Neuronal stem cell (in vitro differentiated cells): ENCODE measurements around the gene NPAS3.

ENCODE experiments used
- DNase-seq: peaks from one replicate; pipeline ENCODE4 v3.0.0-alpha.2; 2013; ENCODE audit warnings: low spot score
- H2AFZ ChIP-seq: one replicate; pipeline ENCODE4 v1.6.1; 2013; ENCODE audit warnings: mild to moderate bottlenecking, low read length, inconsistent platforms
- H2AK5ac ChIP-seq: 2 replicates; pipeline ENCODE4 v1.6.1; 2013; ENCODE audit warnings: low read depth, mild to moderate bottlenecking, inconsistent platforms, low read length, moderate library complexity, mixed read lengths
- H2BK120ac ChIP-seq: 2 replicates; pipeline ENCODE4 v1.6.1; 2013; ENCODE audit warnings: low read depth, mild to moderate bottlenecking, inconsistent platforms, low read length, moderate library complexity, mixed read lengths
- H2BK12ac ChIP-seq: one replicate; pipeline ENCODE4 v1.6.1; 2013; ENCODE audit warnings: low read length, inconsistent platforms
- H2BK15ac ChIP-seq: 2 replicates; pipeline ENCODE4 v1.6.1; 2013; ENCODE audit warnings: mild to moderate bottlenecking, low read length, inconsistent platforms, mixed read lengths
- H2BK5ac ChIP-seq: one replicate; pipeline ENCODE4 v1.6.1; 2013; ENCODE audit warnings: inconsistent platforms, mild to moderate bottlenecking, low read length, moderate library complexity
- H3K14ac ChIP-seq: one replicate; pipeline ENCODE4 v1.6.1; 2013; ENCODE audit warnings: low read length, inconsistent platforms
- H3K18ac ChIP-seq: 2 replicates; pipeline ENCODE4 v1.6.1; 2013; ENCODE audit warnings: low read length, inconsistent platforms
- H3K23ac ChIP-seq: 2 replicates; pipeline ENCODE4 v1.6.1; 2013; ENCODE audit warnings: low read depth, mild to moderate bottlenecking, mixed read lengths, low read length, inconsistent platforms; ENCODE audit not compliant: poor library complexity
- H3K27ac ChIP-seq: replicated peaks from 3 replicates; pipeline ENCODE4 v1.5.1; 2013; ENCODE audit warnings: low read length, inconsistent platforms
- H3K27me3 ChIP-seq, 3 experiments: 2 replicates each; pipeline ENCODE4 v1.6.1; 2013; ENCODE audit warnings: low read length in 3 of 3, mild to moderate bottlenecking in 2 of 3, inconsistent platforms in 1 of 3, low read depth in 1 of 3, mixed read lengths in 1 of 3, moderate library complexity in 1 of 3; ENCODE audit not compliant: control insufficient read depth in 3 of 3, insufficient read depth in 3 of 3
- H3K36me3 ChIP-seq, 2 donors: replicated peaks in 1 of 2; 2 replicates each; pipeline ENCODE4 v1.6.1; 2013; ENCODE audit warnings: low read length in 2 of 2; ENCODE audit not compliant: control insufficient read depth in 2 of 2, insufficient read depth in 2 of 2
- H3K4ac ChIP-seq: 2 replicates; pipeline ENCODE4 v1.6.1; 2013; ENCODE audit warnings: inconsistent platforms, mild to moderate bottlenecking, low read length, moderate library complexity
- H3K4me1 ChIP-seq, 2 donors: 1 replicate in 1 of 2; 2 replicates in 1 of 2; pipeline ENCODE4 v1.6.1; 2013; ENCODE audit warnings: low read length in 2 of 2, low read depth in 1 of 2; ENCODE audit not compliant: control insufficient read depth in 2 of 2, insufficient read depth in 1 of 2
- H3K4me2 ChIP-seq: one replicate; pipeline ENCODE4 v1.6.1; 2013; ENCODE audit warnings: mild to moderate bottlenecking, low read length, inconsistent platforms; ENCODE audit not compliant: insufficient read depth, poor library complexity, severe bottlenecking
- H3K4me3 ChIP-seq, 2 donors: 2 replicates each; pipeline ENCODE4 v1.5.1; 2013; ENCODE audit warnings: low read length in 2 of 2, mild to moderate bottlenecking in 2 of 2, inconsistent platforms in 1 of 2, moderate library complexity in 1 of 2
- H3K79me1 ChIP-seq: one replicate; pipeline ENCODE4 v1.6.1; 2013; ENCODE audit warnings: low read depth, mild to moderate bottlenecking, inconsistent platforms, low read length, moderate library complexity
- H3K9ac ChIP-seq: one replicate; pipeline ENCODE4 v1.6.1; 2013; ENCODE audit warnings: mild to moderate bottlenecking, low read depth, low read length, inconsistent platforms; ENCODE audit not compliant: poor library complexity
- H3K9me3 ChIP-seq, 2 donors: replicated peaks in 1 of 2; 2 replicates each; pipeline versions ENCODE3 to v1.6.1; 2013; ENCODE audit warnings: low read length in 2 of 2, mild to moderate bottlenecking in 2 of 2, inconsistent platforms in 1 of 2, low read depth in 1 of 2, mixed read lengths in 1 of 2, moderate library complexity in 1 of 2; ENCODE audit not compliant: control insufficient read depth in 2 of 2, insufficient read depth in 1 of 2
- H4K8ac ChIP-seq: one replicate; pipeline ENCODE4 v1.6.1; 2013; ENCODE audit warnings: low read depth, mild to moderate bottlenecking, inconsistent platforms, low read length, moderate library complexity
- H4K91ac ChIP-seq: one replicate; pipeline ENCODE4 v1.6.1; 2013; ENCODE audit warnings: low read length, low read depth, mild to moderate bottlenecking, inconsistent platforms; ENCODE audit not compliant: poor library complexity
- WGBS, 2 donors: extraction: QIAGEN DNeasy Blood & Tissue Kit; methylation state at CpG; one replicate each; pipeline ENCODE4 v1.1.7; 2013; ENCODE audit warnings: missing lambda C conversion rate in 2 of 2, mixed read lengths in 1 of 2; ENCODE audit not compliant: insufficient read length in 2 of 2, insufficient replicate concordance in 1 of 2; ENCODE audit errors: extremely low coverage in 2 of 2; 5-methylcytosine and 5-hydroxymethylcytosine counted together

The NPAS3 gene

DNA sequence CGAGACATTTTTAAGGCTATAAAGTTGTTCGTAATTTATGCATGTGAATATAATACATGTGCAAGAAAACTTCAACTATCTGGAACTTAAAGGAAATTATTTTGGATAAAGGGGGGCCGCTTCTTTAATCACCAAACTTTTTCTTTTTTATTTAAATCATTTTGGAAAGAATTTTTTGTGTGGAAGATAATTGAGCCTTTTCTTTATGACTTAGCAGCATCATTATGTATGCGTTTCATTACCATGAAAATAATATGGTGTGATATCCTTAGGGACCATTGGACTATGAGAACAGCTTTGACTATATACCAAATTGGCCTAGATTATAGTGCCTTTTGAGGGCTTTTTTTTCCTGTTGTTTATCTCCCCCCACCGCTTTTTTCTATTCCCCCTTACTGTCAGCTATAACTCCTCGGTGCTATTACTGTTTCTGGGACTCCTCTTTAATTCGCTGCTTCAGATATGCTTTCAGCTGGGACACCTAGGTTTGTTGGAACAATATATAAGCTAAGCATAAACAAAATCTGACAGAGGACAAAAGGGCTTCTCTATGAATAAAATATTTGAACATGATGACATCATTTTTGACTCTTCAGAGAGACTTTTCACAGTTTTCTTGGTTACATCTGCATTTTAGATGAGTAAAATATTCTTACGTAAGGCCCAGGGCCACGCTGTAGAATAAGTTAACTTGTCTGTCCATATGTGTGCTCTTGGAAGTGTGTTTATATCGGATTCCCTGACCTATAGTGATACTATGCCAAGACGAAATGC is 392.7 kb downstream of the NPAS3 start:
- H3K4ac ChIP-seq, result no peak overlapping the region
- H3K9me3 ChIP-seq, result peaks cover 0 to 3% of the 10 kb centered on the region in 2 donors
- H2AK5ac ChIP-seq, result no peak overlapping the region
- H4K8ac ChIP-seq, result no peak overlapping the region
- H3K36me3 ChIP-seq, result no peaks in the 10 kb centered on the region
- H2AFZ ChIP-seq, result no peak overlapping the region
- DNase-seq, result no peak
- no peak overlapping the region for H3K4me2 ChIP-seq
- no CpG with 5 or more reads among the region's 11 CpGs for WGBS, 2 donors
- no peak overlapping the region for H3K18ac ChIP-seq
- no peak overlapping the region for H3K9ac ChIP-seq
- H3K4me3 ChIP-seq, result no peak overlapping the region
- H3K27me3 ChIP-seq, result no peaks in the 10 kb centered on the region
- no peak overlapping the region for H3K27ac ChIP-seq
- H2BK12ac ChIP-seq, result no peak overlapping the region
- no peak overlapping the region for H2BK5ac ChIP-seq
- no peak overlapping the region for H3K14ac ChIP-seq
- peaks cover 1 to 3% of the 10 kb centered on the region in 2 donors for H3K4me1 ChIP-seq
- no peak overlapping the region for H2BK120ac ChIP-seq
- H4K91ac ChIP-seq, result no peak overlapping the region
- H2BK15ac ChIP-seq, result no peak overlapping the region
- no peaks in the 10 kb centered on the region for H3K79me1 ChIP-seq
- H3K23ac ChIP-seq, result no peak overlapping the region

DNA sequence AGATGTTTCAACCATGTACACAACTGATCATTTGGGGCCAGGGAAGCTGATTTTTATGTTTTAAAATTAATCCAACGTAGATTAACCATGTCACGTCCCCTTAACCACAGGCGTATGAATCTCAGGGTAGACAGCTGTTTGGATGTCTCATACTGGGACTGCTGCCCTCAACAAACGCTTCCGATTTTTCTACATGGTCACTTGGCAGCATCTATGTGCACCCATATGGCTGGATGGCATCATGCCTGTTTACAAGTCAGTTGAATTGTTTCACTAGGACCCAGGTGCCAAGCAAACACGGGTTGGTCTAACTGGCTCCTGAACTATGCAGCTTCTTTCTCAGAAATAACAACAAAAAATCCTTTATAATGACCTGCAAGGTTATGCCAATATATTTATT is 393.8 kb downstream of the NPAS3 start:
- H3K9ac ChIP-seq, result no peak overlapping the region
- no peak overlapping the region for H4K91ac ChIP-seq
- DNase-seq, result no peak
- no peaks in the 10 kb centered on the region for H3K27me3 ChIP-seq
- H3K4me2 ChIP-seq, result no peak overlapping the region
- no peak overlapping the region for H2AK5ac ChIP-seq
- no peaks in the 10 kb centered on the region for H3K79me1 ChIP-seq
- no peak overlapping the region for H3K4me3 ChIP-seq
- H3K23ac ChIP-seq, result no peak overlapping the region
- H4K8ac ChIP-seq, result no peak overlapping the region
- H2AFZ ChIP-seq, result no peak overlapping the region
- no peak overlapping the region for H2BK120ac ChIP-seq
- H2BK12ac ChIP-seq, result no peak overlapping the region
- H3K4ac ChIP-seq, result no peak overlapping the region
- no CpG with 5 or more reads among the region's 6 CpGs for WGBS, 2 donors
- no peak overlapping the region for H3K14ac ChIP-seq
- no peaks in the 10 kb centered on the region for H3K36me3 ChIP-seq
- no peak overlapping the region for H2BK15ac ChIP-seq
- H3K9me3 ChIP-seq, result peaks cover 0 to 13% of the 10 kb centered on the region in 2 donors
- no peak overlapping the region for H2BK5ac ChIP-seq
- peaks cover 1 to 3% of the 10 kb centered on the region in 2 donors for H3K4me1 ChIP-seq
- H3K18ac ChIP-seq, result no peak overlapping the region
- H3K27ac ChIP-seq, result no peak overlapping the region

DNA sequence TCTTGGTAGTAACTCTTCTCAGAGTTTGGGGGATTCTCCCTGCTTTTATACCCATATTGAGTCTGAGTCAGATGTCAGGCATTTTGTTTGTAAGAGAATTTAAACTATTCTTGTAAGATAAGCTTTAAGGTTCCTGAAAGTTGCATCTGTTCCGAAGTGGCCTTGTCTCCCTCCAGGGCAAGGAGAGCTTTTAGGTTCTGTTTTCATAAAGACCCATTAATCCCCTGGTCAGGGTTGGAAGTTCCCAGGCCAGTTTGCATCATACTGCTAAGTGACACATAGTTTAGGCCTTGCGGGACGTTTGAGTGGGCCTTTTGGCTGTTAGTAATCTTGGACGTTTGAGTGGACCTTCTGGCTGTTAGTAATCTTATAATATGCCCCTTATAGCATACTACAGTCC is 396.7 kb downstream of the NPAS3 start:
- no peak overlapping the region for H3K9ac ChIP-seq
- H3K4ac ChIP-seq, result no peak overlapping the region
- peaks cover 0 to 25% of the 10 kb centered on the region in 2 donors for H3K9me3 ChIP-seq
- H2AK5ac ChIP-seq, result no peak overlapping the region
- H3K79me1 ChIP-seq, result no peaks in the 10 kb centered on the region
- peaks cover 1 to 3% of the 10 kb centered on the region in 2 donors for H3K4me1 ChIP-seq
- H2BK12ac ChIP-seq, result no peak overlapping the region
- no peak overlapping the region for H3K23ac ChIP-seq
- no peak overlapping the region for H2BK5ac ChIP-seq
- WGBS, 2 donors, result no CpG with 5 or more reads among the region's 4 CpGs
- H4K8ac ChIP-seq, result no peak overlapping the region
- no peak overlapping the region for H2AFZ ChIP-seq
- H3K36me3 ChIP-seq, result no peaks in the 10 kb centered on the region
- H2BK15ac ChIP-seq, result no peak overlapping the region
- no peak overlapping the region for H3K14ac ChIP-seq
- H4K91ac ChIP-seq, result no peak overlapping the region
- no peaks in the 10 kb centered on the region for H3K27me3 ChIP-seq
- no peak overlapping the region for H2BK120ac ChIP-seq
- no peak overlapping the region for H3K4me2 ChIP-seq
- no peak overlapping the region for H3K4me3 ChIP-seq
- H3K27ac ChIP-seq, result no peak overlapping the region
- no peak for DNase-seq
- H3K18ac ChIP-seq, result peak overlapping the region; percentile 71

DNA sequence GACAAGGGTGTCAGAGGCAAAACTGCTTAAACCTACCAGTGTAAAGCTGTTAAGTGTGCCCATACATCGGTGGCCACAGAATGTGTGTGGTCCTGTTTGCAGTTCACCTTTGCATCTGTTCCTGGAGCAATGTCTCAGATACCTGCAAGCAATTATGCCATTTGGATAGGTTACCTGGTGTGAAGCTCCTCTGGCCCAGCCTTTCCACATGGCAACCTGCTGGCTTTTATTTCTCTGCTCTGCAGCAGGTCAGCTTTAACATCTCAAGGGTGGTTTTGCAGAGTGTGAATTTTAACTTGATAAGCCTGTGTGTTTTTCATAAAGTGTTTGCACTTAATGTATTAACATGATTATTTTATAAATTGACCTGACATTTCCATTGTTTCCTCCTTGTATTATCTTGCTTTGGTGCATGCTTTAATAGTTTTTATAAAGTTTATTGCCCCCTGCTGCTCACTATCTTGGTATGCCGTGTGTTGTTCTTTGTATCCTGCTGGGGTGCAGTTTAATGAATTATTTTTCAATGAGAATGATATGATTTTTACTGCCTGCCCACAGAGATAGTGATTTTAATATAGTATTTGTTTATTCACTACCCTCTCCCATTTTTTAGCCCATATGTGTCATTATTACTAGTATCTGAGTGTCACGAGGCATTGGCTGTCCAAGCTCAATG is 403.8 kb downstream of the NPAS3 start:
- no peak overlapping the region for H3K4me3 ChIP-seq
- H3K4me2 ChIP-seq, result no peak overlapping the region
- no peak overlapping the region for H2BK5ac ChIP-seq
- no peak overlapping the region for H4K91ac ChIP-seq
- H3K36me3 ChIP-seq, result no peaks in the 10 kb centered on the region
- H2BK15ac ChIP-seq, result no peak overlapping the region
- H2BK120ac ChIP-seq, result no peak overlapping the region
- DNase-seq, result no peak
- no peak overlapping the region for H2BK12ac ChIP-seq
- H2AFZ ChIP-seq, result no peak overlapping the region
- peaks cover 0 to 17% of the 10 kb centered on the region in 2 donors for H3K4me1 ChIP-seq
- no peaks in the 10 kb centered on the region for H3K79me1 ChIP-seq
- H3K27ac ChIP-seq, result no peak overlapping the region
- H4K8ac ChIP-seq, result no peak overlapping the region
- no peak overlapping the region for H3K4ac ChIP-seq
- no peak overlapping the region for H3K9ac ChIP-seq
- no peaks in the 10 kb centered on the region for H3K27me3 ChIP-seq
- H3K23ac ChIP-seq, result no peak overlapping the region
- H3K18ac ChIP-seq, result no peak overlapping the region
- no CpG with 5 or more reads among the region's 3 CpGs for WGBS, 2 donors
- no peak overlapping the region for H3K14ac ChIP-seq
- H2AK5ac ChIP-seq, result no peak overlapping the region
- H3K9me3 ChIP-seq, result peaks cover 0 to 15% of the 10 kb centered on the region in 2 donors
